HepG2 (cell line): Measurements from ENCODE around the gene HSD17B2. TPM values are rescaled to one million over a fixed set of nuclear protein-coding genes. Genes with fewer than 3 reads are reported as not detected.

Experiments used
- AFF4 ChIP-seq: sonication (generic); formaldehyde crosslinking; IDR thresholded peaks from 2 replicates; pipeline ENCODE4 v1.4.0; 2020; ENCODE audit warnings: missing genetic modification reagents
- ATAD3A ChIP-seq: sonication (generic); formaldehyde crosslinking; IDR thresholded peaks from 2 replicates; pipeline ENCODE4 v1.4.0; 2020; ENCODE audit warnings: missing genetic modification reagents
- ATF5 ChIP-seq: sonication (generic); formaldehyde crosslinking; IDR thresholded peaks from 2 replicates; pipeline ENCODE4 v1.4.0; 2020; ENCODE audit warnings: mild to moderate bottlenecking, low read depth, missing genetic modification reagents
- ELK4 ChIP-seq: sonication (generic); formaldehyde crosslinking; IDR thresholded peaks from 2 replicates; pipeline ENCODE4 v1.9.0; 2021; ENCODE audit warnings: missing genetic modification reagents, borderline replicate concordance
- HDAC2 ChIP-seq: sonication (generic); formaldehyde crosslinking; IDR thresholded peaks from 2 replicates; pipeline ENCODE4 v1.4.0; 2020; ENCODE audit warnings: missing genetic modification reagents
- HMG20A ChIP-seq: IDR thresholded peaks from 2 replicates; pipeline ENCODE4 v1.6.1; 2016; ENCODE audit warnings: borderline replicate concordance
- KLF11 ChIP-seq: IDR thresholded peaks from 2 replicates; pipeline ENCODE4 v1.6.1; 2016; ENCODE audit warnings: missing compliant biosample characterization
- MXI1 ChIP-seq: IDR thresholded peaks from 3 replicates; pipeline ENCODE4 v1.6.1; 2012; ENCODE audit warnings: low read depth, low read length, inconsistent platforms, borderline replicate concordance
- PREB ChIP-seq: sonication (generic); formaldehyde crosslinking; IDR thresholded peaks from 2 replicates; pipeline ENCODE4 v1.4.0; 2020; ENCODE audit warnings: missing genetic modification reagents
- SNAI1 ChIP-seq: sonication (generic); formaldehyde crosslinking; IDR thresholded peaks from 2 replicates; pipeline ENCODE4 v1.5.0; 2020; ENCODE audit warnings: mild to moderate bottlenecking, missing genetic modification reagents, borderline replicate concordance
- SOX13 ChIP-seq, 3 experiments: fragments of 450-650 bp in 1 of 3; sonication (generic) in 1 of 3; formaldehyde crosslinking in 1 of 3; IDR thresholded peaks in 2 of 3; conservative IDR thresholded peaks in 1 of 3; 2 replicates each; pipeline versions ENCODE4 v1.5.0 to v1.6.1; 2016 to 2020; ENCODE audit warnings: antibody characterized with exemption in 1 of 3, mild to moderate bottlenecking in 1 of 3, missing compliant biosample characterization in 1 of 3, missing genetic modification reagents in 1 of 3, moderate library complexity in 1 of 3
- ZBTB34 ChIP-seq: sonication (generic); formaldehyde crosslinking; IDR thresholded peaks from 2 replicates; pipeline ENCODE4 v1.8.0; 2022; ENCODE audit warnings: mild to moderate bottlenecking, missing genetic modification reagents
- ZNF335 ChIP-seq: sonication (generic); formaldehyde crosslinking; IDR thresholded peaks from 2 replicates; pipeline ENCODE4 v1.4.0; 2020; ENCODE audit warnings: missing genetic modification reagents
- ZNF496 ChIP-seq: sonication (generic); formaldehyde crosslinking; IDR thresholded peaks from 2 replicates; pipeline ENCODE4 v1.8.1; 2023; ENCODE audit warnings: mild to moderate bottlenecking, moderate library complexity, missing genetic modification reagents; ENCODE audit not compliant: insufficient replicate concordance
- ZNF609 ChIP-seq: sonication (generic); formaldehyde crosslinking; IDR thresholded peaks from 2 replicates; pipeline ENCODE4 v1.4.0; 2020; ENCODE audit warnings: mild to moderate bottlenecking, missing genetic modification reagents, borderline replicate concordance
- polyA plus RNA-seq, 8 experiments: library from polyadenylated mRNA; depleted of rRNA in 3 of 8; stranded (reverse) in 7 of 8; unstranded in 1 of 8; fragments of >200 nt; fragmentation: Illumina TruSeq in 4 of 8; extraction: Trizol in 4 of 8; gene quantifications; 2 replicates each; pipeline versions ENCODE4 v1.2.1 to v1.2.3, GENCODE V29; 2011 to 2016; ENCODE audit warnings: low read depth in 4 of 8, missing spikeins in 1 of 8, mixed read lengths in 1 of 8; ENCODE audit not compliant: insufficient read depth in 1 of 8
- total RNA-seq, 5 experiments: library from RNA; depleted of rRNA; stranded (reverse); fragments of >200 nt; fragmentation: Illumina TruSeq; extraction: Trizol; gene quantifications; 2 replicates each; pipeline ENCODE4 v1.2.3, GENCODE V29; 2016; ENCODE audit warnings: low read depth in 1 of 5

HSD17B2 gene
- total and polyA plus RNA-seq, 2 of the 13 experiments (the other 11 are each of a cell fraction or from before 2014, with no cell fraction given), result 26.3 to 69.3 TPM

- no peak for TF ChIP-seq ATAD3A
- TF ChIP-seq ZNF609 (CRISPR knock-in tag), result peak; percentile 21; the same call in 1 of the 2 replicates
- no peak for TF ChIP-seq ZBTB34 (CRISPR knock-in tag)
- 0 out of 2 replicates have a peak, but pooled peaks have one; percentile 16 for TF ChIP-seq ZNF335 (CRISPR knock-in tag)
- no peak for TF ChIP-seq MXI1
- no peak for TF ChIP-seq AFF4 (CRISPR knock-in tag)
- TF ChIP-seq ZNF496 (CRISPR knock-in tag), result no peak
- TF ChIP-seq SOX13 (IDR thresholded peaks at IDR 0.05), result no peak
- TF ChIP-seq SOX13 (CRISPR knock-in tag; conservative IDR thresholded peaks at IDR 0.05 in 1 of 2, IDR thresholded peaks at IDR 0.05 in 1 of 2), result peak in 1 of 2 experiments; percentile 79; a peak in 2 of 4 replicates
- no peak for TF ChIP-seq SNAI1 (CRISPR knock-in tag)
- 0 out of 2 replicates have a peak, but pooled peaks have one; percentile 44 for TF ChIP-seq KLF11 (CRISPR knock-in tag)
- TF ChIP-seq ELK4 (CRISPR knock-in tag), result no peak
- no peak for TF ChIP-seq PREB (CRISPR knock-in tag)
- TF ChIP-seq HDAC2, result peak; percentile 37; the same call in 1 of the 2 replicates
- TF ChIP-seq HMG20A (CRISPR knock-in tag), result peak; percentile 81
- no peak for TF ChIP-seq ATF5
These were observed 27.6 kb downstream of the HSD17B2 start (continued) for GRCh38 chr16:82062645-82063058.
